ENCODE measurements around the gene CCL1. TPM values are rescaled to one million over a fixed set of nuclear protein-coding genes. Genes with fewer than 3 reads are reported as not detected.
A peak's percentile ranks its signal among the peaks of the same experiment; 100 is the strongest.

Gene CCL1
- total RNA-seq, 1 donor from 2014 or later, result not detected

DNA sequence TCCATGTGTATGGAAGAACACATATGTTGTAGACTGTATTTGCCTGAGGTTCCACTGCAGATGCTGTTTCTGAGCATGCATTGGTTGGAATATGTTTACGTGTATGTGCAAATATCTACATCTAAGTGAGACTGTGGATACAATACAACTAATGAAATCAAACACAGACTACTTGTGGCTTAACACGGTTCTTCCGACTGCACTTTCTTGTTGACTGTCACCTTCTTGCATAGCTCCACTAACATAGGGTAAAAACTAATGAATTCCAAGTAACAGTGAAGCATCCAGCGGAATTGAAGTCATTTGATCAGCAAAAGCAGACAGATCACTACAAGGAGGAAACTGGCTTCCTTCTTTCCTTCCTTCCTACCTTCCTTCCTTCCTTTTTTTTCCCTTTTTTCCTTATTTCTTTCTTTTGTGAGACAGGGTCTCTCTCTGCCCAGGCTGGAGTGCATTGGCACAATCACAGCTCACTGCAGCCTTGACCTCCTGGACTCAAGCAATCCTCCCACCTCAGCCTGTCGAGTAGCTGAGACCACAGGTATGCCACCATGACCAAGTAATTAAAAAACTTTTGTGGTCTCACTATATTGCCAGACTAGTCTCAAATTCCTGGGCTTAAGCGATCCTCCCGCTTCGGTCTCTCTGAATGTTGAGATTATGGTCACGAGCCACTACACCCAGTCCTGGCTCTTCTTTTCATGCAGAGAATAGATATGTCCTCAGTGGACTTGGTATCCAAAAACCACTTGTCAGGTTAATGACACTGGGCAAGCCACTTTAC, 22.0 kb upstream of the CCL1 start:
- ATAC-seq, result no peak
- no peak for DNase-seq
- intact Hi-C loops (cut with micrococcal nuclease), result no loop called here

DNA sequence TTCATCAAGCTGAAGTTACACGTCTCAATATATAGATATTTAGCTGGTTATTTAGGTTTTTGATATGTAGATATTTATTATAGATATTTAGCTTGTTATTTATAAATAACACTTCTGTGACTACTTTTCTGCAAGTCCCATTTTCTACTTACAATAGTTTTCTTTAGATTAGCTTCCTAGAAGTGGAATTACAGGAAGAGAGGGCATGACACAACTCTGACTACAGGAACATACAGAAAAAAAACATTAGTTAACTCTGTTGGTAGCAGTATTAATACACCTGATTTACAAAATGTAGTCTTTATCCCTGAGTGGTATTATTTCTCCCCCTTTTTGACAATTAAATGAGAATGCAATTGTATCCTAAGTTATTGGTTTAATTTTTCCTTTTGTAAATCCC, 21.2 kb upstream of the CCL1 start:
- DNase-seq, result no peak
- intact Hi-C loops (cut with micrococcal nuclease), result no loop called here
- no peak for ATAC-seq

DNA sequence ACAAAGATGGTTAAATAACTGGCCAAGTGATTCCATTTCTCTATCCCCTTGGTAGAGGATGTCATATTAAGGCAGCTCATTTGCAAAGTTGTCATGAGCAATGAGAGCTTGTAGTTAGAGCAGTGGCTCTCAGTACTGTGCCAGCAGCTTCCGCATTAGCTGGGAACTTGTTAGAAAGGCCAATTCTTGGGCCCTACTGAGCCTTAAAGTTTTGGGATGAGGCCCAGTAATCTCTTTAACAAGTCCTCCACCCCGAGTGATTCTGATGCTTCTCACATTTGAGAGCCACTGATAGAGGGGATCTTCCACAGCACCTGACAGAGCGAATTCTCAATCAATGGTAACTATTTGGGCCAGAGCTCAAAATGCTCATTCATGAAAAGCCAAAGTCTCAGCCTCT, 20.2 kb upstream of the CCL1 start:
- ATAC-seq, result no peak
- DNase-seq, result no peak
- intact Hi-C loops (cut with micrococcal nuclease), result no loop called here

DNA sequence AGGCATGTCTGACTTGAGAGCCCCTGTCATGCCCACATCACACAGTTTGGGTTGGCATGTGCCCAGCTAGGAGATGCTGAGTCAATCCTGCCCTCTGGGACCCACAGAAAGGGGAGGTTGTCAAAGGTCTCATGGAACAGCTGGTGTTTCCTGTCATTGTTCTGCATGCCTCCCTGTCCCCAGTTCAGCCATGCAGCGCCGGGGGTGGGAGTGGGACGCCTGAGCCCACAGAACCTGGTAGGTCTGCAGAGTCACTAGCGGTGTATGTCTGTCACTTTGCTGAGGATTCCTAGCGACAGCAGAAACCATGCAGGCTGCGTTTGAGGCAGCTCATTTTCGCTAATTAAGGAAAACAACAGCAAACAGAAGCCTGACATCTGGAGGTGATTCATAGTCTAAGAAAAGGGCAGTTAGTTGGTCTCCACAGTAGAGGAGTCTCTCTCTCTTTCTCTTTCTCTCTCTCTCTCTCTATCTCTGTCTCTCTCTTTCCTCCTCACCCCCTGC, 19.6 kb upstream of the CCL1 start:
- no peak for DNase-seq
- intact Hi-C loops (cut with micrococcal nuclease), result no loop called here
- ATAC-seq, result no peak

DNA sequence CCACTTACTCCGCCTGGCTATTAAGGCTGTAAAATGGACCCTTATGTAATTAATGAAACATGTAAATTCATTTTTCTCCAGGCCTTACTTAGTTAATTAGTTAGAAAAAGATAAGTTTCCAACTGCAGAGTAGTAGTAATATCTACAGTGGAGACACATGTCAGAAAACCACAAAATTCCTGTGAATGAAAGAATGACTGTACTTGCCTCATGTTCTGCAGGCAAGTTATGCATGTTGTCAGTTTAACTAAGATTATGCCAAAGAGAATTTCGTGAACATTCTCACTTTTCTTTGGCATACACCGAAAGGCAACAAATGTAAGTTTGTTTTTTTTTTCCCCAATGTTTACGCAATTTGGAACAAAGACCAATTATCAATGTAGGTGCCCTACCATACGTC, 16.8 kb upstream of the CCL1 start:
- ATAC-seq (no peak), DNase-seq (no peak)
- intact Hi-C loops (cut with micrococcal nuclease), result no loop called here

DNA sequence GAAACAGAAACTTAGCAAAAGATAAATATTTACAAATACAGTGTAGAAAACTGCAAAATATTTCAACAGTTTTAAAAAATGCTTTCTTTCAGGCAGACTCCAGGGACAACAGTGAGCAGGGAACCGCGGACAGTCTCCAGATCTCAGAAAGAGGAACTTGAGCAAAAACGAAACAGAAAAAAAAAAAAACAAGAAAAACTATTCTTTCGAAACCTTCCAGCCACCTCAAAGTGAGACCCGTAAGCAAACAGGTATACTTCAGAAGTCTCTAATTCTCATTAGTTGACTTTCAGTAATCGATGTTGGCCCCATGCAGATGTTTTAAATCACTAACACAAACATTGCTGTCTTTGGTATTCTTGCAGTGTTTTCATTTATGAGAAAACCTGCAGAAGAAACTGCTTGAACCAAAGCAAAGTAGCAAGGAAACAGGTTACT, 15.7 kb upstream of the CCL1 start:
- no peak for DNase-seq
- intact Hi-C loops (cut with micrococcal nuclease), result no loop called here
- no peak for ATAC-seq

DNA sequence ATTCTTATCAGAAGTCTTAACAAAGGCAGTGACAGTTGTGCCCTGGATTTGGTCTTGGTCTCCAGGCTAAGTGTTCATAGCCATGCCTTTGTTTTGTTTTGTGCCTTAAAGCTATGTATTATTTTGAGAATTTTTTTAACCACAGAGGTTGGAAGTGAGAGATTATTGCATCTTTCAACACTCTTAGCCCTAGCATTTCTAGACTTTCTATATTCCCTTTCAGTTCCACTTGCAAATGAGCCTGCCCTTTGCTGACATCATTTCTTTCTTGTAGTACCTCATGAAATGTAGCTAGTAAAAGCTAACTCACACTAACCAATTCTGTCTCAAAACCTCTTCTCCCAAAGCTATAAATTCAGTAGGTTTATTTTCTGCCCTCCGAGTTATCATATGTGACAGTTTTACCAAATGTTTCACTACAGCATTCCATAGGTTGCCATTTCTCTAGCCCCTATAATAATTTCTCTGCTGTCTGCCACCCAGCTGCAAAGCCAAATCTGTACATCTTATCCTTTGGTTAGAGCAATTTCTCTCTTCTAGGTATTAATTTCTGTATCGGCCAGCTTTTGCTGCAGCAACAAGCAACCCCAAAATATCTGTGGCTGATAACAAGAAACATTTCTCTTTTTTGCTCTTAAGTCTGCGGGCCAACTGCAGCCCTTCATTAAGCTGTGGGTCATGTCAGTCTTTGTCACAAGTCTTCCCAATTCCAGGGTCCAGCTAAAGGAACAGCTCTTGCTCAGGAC, 14.2 kb upstream of the CCL1 start:
- intact Hi-C loops (cut with micrococcal nuclease), result no loop called here
- DNase-seq (no peak), ATAC-seq (no peak)

DNA sequence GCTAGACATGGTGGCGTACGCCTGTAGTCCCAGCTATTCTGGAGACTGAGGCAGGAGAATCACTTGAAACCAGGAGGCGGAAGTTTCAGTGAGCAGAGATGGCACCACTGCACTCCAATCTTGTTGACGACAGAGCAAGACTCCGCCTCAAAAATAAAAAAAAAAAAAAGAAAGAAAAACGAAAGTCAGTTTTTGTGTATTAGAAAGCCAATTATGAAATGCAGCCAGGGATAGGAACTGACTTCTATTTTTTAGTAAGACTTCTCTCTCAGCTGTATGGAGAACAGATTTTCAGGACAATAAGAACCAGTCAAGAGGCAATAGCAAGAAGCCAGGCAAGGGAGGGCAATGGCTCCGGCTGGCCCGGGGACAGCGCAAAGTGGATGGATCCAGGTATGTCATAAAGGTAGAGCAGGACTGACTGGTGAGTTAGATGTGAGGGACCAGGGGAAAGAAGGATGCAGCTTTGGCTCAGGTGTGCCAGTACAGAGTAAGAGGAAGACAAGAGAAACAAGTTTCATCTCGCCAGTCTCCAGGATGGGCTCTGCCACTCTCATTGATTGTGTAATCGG, 12.5 kb upstream of the CCL1 start:
- ATAC-seq, result no peak
- intact Hi-C loops (cut with micrococcal nuclease), result no loop called here
- no peak for DNase-seq

DNA sequence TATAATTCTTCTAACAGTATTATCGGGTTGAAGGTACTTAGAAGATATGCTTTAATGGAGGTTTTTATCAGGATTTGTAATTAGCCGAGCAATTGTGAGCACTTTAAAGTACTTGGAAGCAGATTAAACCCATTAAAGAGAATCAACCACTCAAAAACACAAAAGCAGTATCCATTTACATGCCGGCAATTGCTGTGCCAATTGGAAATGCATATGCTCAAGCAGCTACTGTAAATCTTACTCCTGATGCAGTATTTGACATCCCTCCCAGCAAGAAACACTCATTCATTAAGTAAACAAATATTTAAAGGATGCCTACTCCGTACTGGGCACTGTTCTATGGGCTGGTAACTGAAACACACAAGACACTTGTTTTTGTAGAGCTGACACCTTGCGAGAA, 11.4 kb upstream of the CCL1 start:
- no peak for ATAC-seq
- intact Hi-C loops (cut with micrococcal nuclease), result no loop called here

DNA sequence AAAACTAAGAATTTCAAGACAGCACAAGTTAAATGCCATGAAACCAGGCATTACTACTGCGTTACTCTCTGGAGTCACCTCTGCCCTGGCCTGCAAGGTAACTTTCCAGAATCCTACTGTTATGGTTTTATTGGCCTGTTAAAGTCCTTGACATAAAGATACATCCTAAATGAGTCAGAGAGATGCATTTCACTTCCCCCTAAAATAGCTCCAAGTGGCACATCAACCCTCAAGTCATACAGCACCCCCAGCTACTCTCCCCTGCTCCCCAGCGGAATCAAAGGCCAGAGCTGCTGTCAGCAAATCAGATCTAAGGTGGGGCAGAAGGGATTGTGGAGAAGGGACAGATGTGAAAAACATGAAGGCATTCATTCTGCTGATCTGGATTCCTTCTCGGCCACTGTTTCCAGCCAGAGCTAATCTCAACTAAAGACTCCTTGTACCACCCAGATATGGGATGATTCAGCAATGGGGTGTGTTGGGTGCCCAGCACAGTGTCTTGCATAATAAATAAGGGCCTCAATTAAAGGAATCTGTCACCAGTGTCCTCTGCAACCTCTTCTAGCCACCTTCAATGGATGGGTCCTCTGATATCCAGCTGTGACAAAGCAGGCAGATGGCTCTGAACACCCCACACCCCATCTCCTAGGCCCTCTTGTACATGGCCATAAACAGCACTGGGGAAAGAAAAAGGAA, 8.5 kb upstream of the CCL1 start:
- DNase-seq (no peak), ATAC-seq (no peak)
- intact Hi-C loops (cut with micrococcal nuclease), result no loop called here

More for the DNA sequence above, 11.4 kb upstream of the CCL1 start:
- DNase-seq, result no peak

DNA sequence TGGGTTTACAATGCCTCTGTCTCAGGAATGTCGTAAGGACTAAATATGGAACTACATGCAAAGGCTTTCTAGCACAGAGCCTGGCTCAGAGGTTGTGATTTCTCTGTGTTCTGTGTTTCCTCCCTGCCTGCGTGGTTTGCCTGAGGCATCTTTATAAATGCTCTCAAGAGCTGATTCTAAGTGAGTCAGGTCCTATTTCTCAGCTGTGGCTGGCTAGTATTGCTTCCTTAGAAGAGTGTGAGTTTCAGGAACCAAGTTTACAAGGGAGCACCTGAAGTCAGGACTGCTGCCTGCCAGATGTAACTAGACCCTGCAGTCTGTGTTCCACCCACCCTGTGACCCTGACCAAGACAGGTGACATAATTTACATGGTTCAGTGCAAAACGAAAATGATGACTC, 8.0 kb upstream of the CCL1 start:
- intact Hi-C loops (cut with micrococcal nuclease), result no loop called here
- ATAC-seq, result no peak
- DNase-seq, result no peak

DNA sequence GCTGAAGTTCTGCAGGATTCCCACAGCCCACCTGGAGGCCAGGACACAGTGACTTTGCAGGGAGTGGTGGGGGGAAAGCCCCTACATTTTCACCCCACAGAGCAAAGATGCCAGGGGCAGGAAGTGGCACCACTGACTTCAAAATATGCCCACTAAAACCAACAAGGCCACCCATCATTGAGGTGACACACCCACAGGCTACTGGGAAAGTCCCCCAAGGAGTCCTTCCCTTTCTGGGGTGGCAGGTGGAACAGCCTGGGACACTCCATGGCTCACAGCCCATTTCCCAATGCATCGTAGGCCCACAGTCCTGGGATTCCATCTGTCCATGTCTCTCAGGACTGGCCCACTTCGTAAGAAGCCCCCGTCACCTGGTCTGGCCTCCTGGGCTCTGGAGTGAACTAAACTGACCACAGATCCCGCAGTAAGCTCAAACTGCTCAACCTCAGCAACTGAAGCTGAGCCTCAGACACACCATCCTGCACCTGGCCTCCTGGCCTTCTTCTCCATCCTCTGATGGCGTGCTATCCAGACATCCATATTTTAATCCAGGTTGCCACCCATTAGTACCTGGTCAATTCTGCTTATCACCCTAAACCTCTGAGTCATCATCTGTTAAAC, 7.5 kb upstream of the CCL1 start:
- intact Hi-C loops (cut with micrococcal nuclease), result no loop called here
- no peak for ATAC-seq
- DNase-seq, result no peak

DNA sequence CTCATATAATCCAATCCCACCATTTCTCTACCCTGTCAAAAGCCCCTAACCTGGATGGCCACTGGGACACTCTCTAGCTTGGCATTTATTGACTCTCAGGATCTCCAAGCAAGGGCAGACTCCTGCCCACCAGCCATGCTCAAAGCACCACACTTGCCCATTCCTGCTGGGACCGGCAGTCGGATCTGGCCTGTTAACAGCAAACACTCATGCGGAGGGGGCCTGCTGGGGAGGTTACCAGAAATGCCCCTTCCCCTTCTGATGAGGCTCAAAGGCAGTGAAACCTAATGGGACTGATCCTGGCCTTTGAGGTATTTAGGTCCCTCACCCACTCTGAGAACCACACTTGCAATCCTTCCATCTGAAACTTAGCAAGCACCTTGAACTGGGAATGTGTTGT, 6.5 kb upstream of the CCL1 start:
- ATAC-seq (no peak), DNase-seq (no peak)
- intact Hi-C loops (cut with micrococcal nuclease), result no loop called here

DNA sequence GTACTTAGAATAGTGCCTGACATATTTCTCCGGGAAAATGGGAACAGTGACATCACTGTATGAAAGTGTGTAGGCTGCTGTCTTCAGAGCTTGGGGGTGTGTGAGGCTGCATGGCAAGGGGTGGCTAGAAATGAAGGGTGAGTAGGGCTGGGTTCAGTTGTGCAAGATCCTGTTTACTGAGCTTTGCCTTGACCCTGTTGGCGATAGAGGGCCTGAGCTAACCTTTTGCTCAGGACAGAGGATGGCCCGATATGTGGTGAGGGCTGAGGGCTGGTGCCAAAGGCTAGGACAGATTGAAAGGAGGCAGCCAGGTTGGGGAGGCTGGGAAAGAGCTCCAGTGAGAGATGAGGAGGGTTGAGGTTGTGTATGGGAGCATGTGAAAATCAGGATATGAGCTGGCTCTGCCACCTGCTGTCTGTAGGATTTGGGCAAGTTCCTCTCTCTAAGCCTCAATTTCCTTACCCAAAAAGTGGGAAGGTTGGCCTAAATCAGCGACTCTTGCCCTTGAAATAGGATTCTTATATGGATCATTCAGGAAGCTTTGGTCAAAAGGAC, 6.0 kb upstream of the CCL1 start:
- intact Hi-C loops (cut with micrococcal nuclease), result no loop called here
- DNase-seq, result no peak
- peak; percentile 25 for ATAC-seq

DNA sequence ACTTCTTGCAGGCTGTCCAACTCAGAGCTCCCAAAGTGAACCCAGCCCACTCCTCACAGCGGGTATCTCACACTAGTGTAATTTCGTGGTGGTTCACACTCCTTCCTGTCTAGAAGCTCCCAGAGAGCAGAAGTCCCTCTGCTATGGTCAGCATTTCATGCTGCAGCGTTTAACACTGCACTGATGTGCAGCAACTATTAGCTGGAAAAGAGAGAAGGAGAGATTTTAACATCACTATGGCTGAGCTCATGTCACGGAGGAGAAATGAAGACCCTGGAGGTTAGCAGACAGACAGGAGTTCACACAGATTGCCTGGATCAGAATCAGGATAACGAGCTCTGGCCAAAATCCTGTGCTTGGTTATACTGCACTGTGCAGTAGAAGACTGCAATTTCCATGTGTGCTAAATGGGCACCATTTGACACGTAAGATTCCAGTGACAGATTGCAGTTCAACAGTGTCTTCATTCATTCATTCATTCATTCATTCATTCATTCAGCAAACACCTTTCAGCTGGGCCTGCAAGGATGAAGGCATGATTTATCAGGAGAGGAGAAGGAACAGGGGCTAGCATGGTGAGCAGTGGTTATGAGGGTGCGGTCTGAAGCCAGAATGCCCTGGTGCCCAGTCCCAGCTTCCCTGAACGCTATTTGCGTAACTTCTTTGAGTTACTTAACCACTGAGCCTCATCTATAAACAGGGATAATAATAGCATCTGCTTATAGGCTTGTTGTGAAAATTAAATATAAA, 5.3 kb upstream of the CCL1 start:
- peak; percentile 41 for ATAC-seq
- intact Hi-C loops (cut with micrococcal nuclease), result no loop called here
- DNase-seq, result no peak

DNA sequence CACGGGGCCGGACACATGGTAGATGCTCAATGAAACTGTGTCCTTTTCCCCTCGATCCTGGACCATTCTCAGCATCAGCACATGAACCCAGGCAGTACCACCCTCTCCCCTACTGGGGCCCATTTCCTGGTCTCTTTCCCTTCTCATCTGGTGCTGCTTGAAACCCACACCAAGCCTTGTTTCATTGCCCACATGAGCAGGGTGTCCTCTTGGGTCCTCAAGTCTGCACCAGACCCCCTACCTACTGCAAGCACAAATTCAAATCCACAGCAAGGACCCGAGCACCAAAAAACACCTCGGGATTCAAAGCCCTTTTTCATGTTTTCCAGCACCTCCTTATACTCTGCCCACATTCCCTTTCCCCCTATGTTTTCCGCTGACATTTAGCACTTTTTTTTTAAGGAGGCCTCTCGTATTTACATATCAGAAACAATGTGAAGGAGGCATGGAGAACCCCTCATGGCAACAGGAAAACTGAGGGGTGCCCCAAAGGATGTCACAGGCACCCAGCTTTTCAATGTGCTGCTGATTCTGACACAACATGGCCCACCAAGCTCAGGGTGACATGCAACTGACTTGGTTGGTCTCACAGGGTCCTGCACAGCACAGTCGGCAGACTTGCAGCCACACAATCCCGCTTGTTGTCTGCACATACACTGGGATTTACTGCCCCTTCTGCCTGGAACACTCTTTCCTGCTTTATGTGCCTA, 4.6 kb upstream of the CCL1 start:
- ATAC-seq, result no peak
- no peak for DNase-seq
- intact Hi-C loops (cut with micrococcal nuclease), result no loop called here

DNA sequence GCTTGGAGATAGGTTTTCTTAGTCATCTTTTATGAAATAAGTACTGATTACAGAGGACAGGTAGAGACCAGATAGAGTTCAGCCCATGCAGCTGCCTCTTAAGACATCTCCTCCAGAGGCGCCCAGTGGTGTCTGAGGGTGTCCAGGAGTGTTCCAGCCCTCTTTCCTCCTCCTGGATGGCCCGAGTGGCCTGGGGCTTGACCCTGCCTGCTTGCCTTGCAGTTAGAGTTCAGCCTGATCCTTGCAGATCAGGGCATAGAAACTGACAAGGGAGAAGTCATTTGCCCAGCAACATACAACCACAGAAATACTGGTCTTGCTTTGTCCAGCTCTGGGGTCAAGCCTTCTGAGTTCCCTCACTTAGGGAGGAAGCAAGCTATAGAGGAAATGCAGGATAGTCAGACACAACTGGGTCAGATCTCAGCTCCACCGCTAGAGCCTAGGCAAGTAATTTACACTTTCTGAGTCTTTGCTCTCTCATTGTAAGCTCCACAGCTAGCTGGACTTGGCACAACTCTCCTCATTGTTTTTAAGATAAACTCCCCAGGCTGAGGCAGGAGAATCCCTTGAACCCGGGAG, 3.6 kb upstream of the CCL1 start:
- intact Hi-C loops (cut with micrococcal nuclease), result no loop called here
- no peak for DNase-seq

More for the DNA sequence above, 3.6 kb upstream of the CCL1 start:
- ATAC-seq, result peak; percentile 31
